Mammary epithelial cell (primary cell): Measurements from ENCODE around the gene LRRC73.

Experiments used
- CTCF ChIP-seq, 2 donors: IDR thresholded peaks in 1 of 2; conservative IDR thresholded peaks in 1 of 2; 2 replicates each; pipeline ENCODE4 v1.5.1; 2011 to 2012; ENCODE audit warnings: inconsistent platforms in 2 of 2, low read length in 2 of 2, mild to moderate bottlenecking in 2 of 2, control low read depth in 1 of 2, low read depth in 1 of 2; ENCODE audit not compliant: insufficient read depth in 1 of 2; ENCODE audit errors: extremely low read depth in 1 of 2
- EZH2 ChIP-seq: IDR thresholded peaks from 2 replicates; pipeline ENCODE4 v1.6.1; 2012; ENCODE audit warnings: low read length, inconsistent platforms, borderline replicate concordance

- TF ChIP-seq CTCF (conservative IDR thresholded peaks at IDR 0.05 in 1 of 2, IDR thresholded peaks at IDR 0.05 in 1 of 2; ENCODE audit: extremely low read depth in 1 of 2, insufficient read depth in 1 of 2, low read depth in 1 of 2, low read length in 2 of 2) (no peak), EZH2 (no peak)
Observed at GRCh38 chr6:43459535-43459934, 50.6 kb downstream of the LRRC73 start.
